ENCODE data around the gene VTA1.

DNA sequence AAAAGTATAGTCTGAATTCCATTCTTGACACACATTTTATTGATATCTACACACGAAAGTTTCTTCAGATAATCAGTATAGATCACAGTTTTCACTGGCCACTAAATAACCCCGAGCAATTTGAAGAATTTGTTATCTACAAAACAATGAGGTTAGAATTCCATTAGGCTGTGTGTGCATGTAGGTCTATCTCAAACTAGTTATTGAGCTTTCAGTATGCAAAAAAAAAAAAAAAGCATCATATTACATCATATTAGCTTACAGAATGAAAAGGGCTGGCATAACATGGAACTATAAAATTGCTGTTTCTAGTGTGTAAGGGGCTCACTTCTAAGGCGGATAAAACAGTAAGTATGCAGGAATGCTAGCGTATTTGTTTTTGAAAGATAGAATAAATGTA is 95.2 kb downstream of the VTA1 start:
- no peak for TF ChIP-seq POLR2A (IDR thresholded peaks at IDR 0.05)
- TF ChIP-seq, protein P1, sequence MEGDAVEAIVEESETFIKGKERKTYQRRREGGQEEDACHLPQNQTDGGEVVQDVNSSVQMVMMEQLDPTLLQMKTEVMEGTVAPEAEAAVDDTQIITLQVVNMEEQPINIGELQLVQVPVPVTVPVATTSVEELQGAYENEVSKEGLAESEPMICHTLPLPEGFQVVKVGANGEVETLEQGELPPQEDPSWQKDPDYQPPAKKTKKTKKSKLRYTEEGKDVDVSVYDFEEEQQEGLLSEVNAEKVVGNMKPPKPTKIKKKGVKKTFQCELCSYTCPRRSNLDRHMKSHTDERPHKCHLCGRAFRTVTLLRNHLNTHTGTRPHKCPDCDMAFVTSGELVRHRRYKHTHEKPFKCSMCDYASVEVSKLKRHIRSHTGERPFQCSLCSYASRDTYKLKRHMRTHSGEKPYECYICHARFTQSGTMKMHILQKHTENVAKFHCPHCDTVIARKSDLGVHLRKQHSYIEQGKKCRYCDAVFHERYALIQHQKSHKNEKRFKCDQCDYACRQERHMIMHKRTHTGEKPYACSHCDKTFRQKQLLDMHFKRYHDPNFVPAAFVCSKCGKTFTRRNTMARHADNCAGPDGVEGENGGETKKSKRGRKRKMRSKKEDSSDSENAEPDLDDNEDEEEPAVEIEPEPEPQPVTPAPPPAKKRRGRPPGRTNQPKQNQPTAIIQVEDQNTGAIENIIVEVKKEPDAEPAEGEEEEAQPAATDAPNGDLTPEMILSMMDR (IDR thresholded peaks at IDR 0.05): no peak

All from tibial nerve (tissue), 3 donors.